K562 (cell line): ENCODE results near the gene GOLGA5.
"Not testable (repeated sequence)": the region's sequence is repeated elsewhere in the genome, so short reads cannot be mapped to it uniquely, and the experiment has no call there.

Experiments
- CBX8 ChIP-seq: fragments of 200-600 bp; sonication (generic); IDR thresholded peaks from 2 replicates; pipeline ENCODE4 v1.6.1; 2012; ENCODE audit warnings: borderline replicate concordance, mixed run types, low read depth, mild to moderate bottlenecking, moderate library complexity, mixed read lengths, low read length, control low read depth, inconsistent platforms; ENCODE audit not compliant: poor library complexity, severe bottlenecking; ENCODE audit errors: extremely low read depth
- CTCF ChIP-seq, 3 experiments: IDR thresholded peaks in 2 of 3; conservative IDR thresholded peaks in 1 of 3; 2 replicates each; pipeline ENCODE4 v1.5.1; 2011 to 2012; ENCODE audit warnings: low read length in 3 of 3, mild to moderate bottlenecking in 3 of 3, control low read depth in 2 of 3, improper control_type of control experiment in 1 of 3, inconsistent platforms in 1 of 3, low read depth in 1 of 3, mixed read lengths in 1 of 3, moderate library complexity in 1 of 3; ENCODE audit not compliant: insufficient read depth in 2 of 3
- ELK1 ChIP-seq: sonication (generic); formaldehyde crosslinking; IDR thresholded peaks from 2 replicates; pipeline ENCODE4 v1.8.1; 2022; ENCODE audit warnings: missing genetic modification reagents
- FOXO4 ChIP-seq: fragments of 450-650 bp; formaldehyde crosslinking; IDR thresholded peaks from 2 replicates; pipeline ENCODE4 v1.4.0; 2020; ENCODE audit warnings: mild to moderate bottlenecking, moderate library complexity
- NCOR1 ChIP-seq: fragments of 450-650 bp; IDR thresholded peaks from 2 replicates; pipeline ENCODE4 v1.6.1; 2016; ENCODE audit warnings: mild to moderate bottlenecking, moderate library complexity
- SRSF7 ChIP-seq: fragments of 200-400 bp; formaldehyde crosslinking; optimal IDR thresholded peaks from 2 replicates; pipeline ENCODE3; 2017; ENCODE audit warnings: mild to moderate bottlenecking, low read depth, low read length

- not testable (repeated sequence) for TF ChIP-seq FOXO4 (CRISPR knock-in tag); CTCF (IDR thresholded peaks at IDR 0.05 in 2 of 3, conservative IDR thresholded peaks at IDR 0.05 in 1 of 3; ENCODE audit: insufficient read depth in 2 of 3, low read depth in 1 of 3, low read length in 3 of 3); NCOR1; CBX8; SRSF7; ELK1 (CRISPR knock-in tag)
Observed at GRCh38 chr14:92778868-92779565, 15.1 kb upstream of the GOLGA5 start.
